Measurements from ENCODE around the gene RMI1. TPM values are rescaled to one million over a fixed set of nuclear protein-coding genes. Genes with fewer than 3 reads are reported as not detected.

Gene RMI1
- total RNA-seq (2022; extraction: Qiagen RNA extraction) = 10.3 to 18.7 TPM (median 13.4 TPM) in 5 replicates

DNA sequence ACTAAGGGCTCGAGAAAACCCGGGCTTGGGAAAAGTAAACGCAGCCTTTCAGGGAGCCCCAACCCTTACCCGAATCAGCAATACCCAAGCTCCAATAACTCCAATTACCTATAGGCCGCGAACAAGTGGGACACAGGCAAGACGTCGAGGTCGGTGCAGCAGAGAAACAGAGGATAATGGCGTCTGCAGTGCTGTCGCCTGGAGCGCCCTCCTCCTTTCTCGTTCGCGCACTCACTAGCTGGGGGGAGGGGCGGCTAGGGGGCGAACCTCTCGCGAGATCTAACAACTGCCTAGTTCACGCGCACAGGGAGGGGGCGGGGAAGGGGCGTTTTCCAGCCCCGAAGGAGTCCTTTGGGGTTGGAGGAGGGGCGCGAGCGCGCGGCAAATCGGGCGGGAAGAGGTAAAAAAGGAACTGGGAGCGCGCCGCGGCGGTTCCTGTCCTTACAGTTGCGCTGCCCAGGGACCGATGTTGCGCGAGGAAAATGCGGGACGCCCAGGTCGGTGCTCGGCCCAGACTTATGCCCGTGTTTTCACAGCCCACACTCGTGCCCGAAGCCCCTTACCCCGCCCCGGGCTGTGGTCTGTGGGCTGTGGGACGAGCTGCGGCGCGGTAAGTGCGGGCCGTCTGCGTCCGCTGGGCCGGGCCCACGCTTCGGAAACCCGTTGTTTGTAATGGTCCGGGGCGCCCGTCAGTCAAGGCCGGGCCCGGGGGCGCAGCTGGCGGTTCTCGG, at the start of gene RMI1:
TSS of gene RMI1 (plus strand) at position 411 of the 731 bp plus-strand sequence. CDS start 20,182 bp downstream, outside the sequence.

GRCh38 chr9:83979812-83980394, 702 bp upstream of the RMI1 start, which contains the start of gene HNRNPK:
Gene HNRNPK, minus strand, starts transcription at chr9:83980215. Its CDS starts 1,963 bp downstream, at chr9:83978252.

Other genes starting within 250 kb of the RMI1 start
- gene GKAP1, start 163.0 kb upstream of the RMI1 start, total RNA-seq (2022; extraction: Qiagen RNA extraction) = 3.1 to 4.6 TPM (median 4.3 TPM) in 5 replicates
- 0.68 to 1.1 TPM (median 1.1 TPM) in 5 replicates for gene KIF27, start 59.4 kb upstream of the RMI1 start, total RNA-seq (2022; extraction: Qiagen RNA extraction)
- 535 to 730 TPM (median 554 TPM) in 5 replicates for gene HNRNPK, start 590 bp upstream of the RMI1 start, total RNA-seq (2022; extraction: Qiagen RNA extraction)

Data from A549 treated with Hydrocortisone at 1 μM for 4 hours (cell line).